Natural killer cell (primary cell): ENCODE data around the gene RLN3. TPM values are rescaled to one million over a fixed set of nuclear protein-coding genes. Genes with fewer than 3 reads are reported as not detected.
"Not testable (repeated sequence)": the region's sequence is repeated elsewhere in the genome, so short reads cannot be mapped to it uniquely, and the experiment has no call there.

Source experiments
- ATAC-seq, 3 donors: fragments of 150-1000 bp in 2 of 3; fragments of 200-7000 bp in 1 of 3; cut with Tn5 transposase; 1 replicate in 1 of 3; 2 replicates in 2 of 3; pipeline ENCODE4 v1.10.0; 2021; ENCODE audit warnings: mild to moderate bottlenecking in 2 of 3, moderate library complexity in 2 of 3
- DNase-seq, 2 donors: peaks; one replicate each; pipeline versions ENCODE4 v3.0.0 to v3.0.0-alpha.2; 2013 to 2021; ENCODE audit warnings: mixed read lengths in 1 of 2
- H3K27ac ChIP-seq: one replicate; pipeline ENCODE4 v1.5.1; 2013; ENCODE audit warnings: mild to moderate bottlenecking, low read length
- H3K27me3 ChIP-seq: one replicate; pipeline ENCODE4 v1.6.1; 2013; ENCODE audit warnings: low read length; ENCODE audit not compliant: control insufficient read depth, insufficient read depth
- H3K36me3 ChIP-seq: one replicate; pipeline ENCODE4 v1.6.1; 2013; ENCODE audit warnings: low read length; ENCODE audit not compliant: control insufficient read depth, insufficient read depth
- H3K4me1 ChIP-seq: one replicate; pipeline ENCODE4 v1.6.1; 2013; ENCODE audit warnings: low read length; ENCODE audit not compliant: control insufficient read depth, insufficient read depth
- H3K4me3 ChIP-seq: one replicate; pipeline ENCODE4 v1.5.1; 2013; ENCODE audit warnings: low read length
- H3K9me3 ChIP-seq: one replicate; pipeline ENCODE4 v1.6.1; 2013; ENCODE audit warnings: low read length; ENCODE audit not compliant: control insufficient read depth, insufficient read depth
- H3K27ac Mint-ChIP-seq, 2 donors: one replicate each; pipeline ENCODE4 v1.8.0; 2022; ENCODE audit warnings: mild to moderate bottlenecking in 2 of 2, mixed read lengths in 2 of 2, moderate library complexity in 1 of 2
- H3K27me3 Mint-ChIP-seq, 2 donors: one replicate each; pipeline ENCODE4 v1.8.0; 2022; ENCODE audit warnings: low read depth in 2 of 2, mixed read lengths in 2 of 2
- H3K36me3 Mint-ChIP-seq: one replicate; pipeline ENCODE4 v1.8.0; 2022; ENCODE audit warnings: mixed read lengths
- H3K4me1 Mint-ChIP-seq, 2 donors: one replicate each; pipeline ENCODE4 v1.8.0; 2022; ENCODE audit warnings: mixed read lengths in 2 of 2
- H3K4me3 Mint-ChIP-seq: one replicate; pipeline ENCODE4 v1.8.0; 2022; ENCODE audit warnings: mild to moderate bottlenecking, moderate library complexity, mixed read lengths
- H3K9me3 Mint-ChIP-seq, 2 donors: one replicate each; pipeline ENCODE4 v1.8.0; 2022; ENCODE audit warnings: mixed read lengths in 2 of 2
- CTCF ChIP-seq: fragments of 200-600 bp; IDR thresholded peaks from one replicate; pipeline ENCODE4 v1.8.0; 2022; ENCODE audit warnings: antibody characterized with exemption
- WGBS: methylation state at CpG from one replicate; pipeline ENCODE4 v1.1.7; 2013; ENCODE audit warnings: missing lambda C conversion rate; ENCODE audit not compliant: insufficient coverage; 5-methylcytosine and 5-hydroxymethylcytosine counted together
- intact Hi-C: fragments of 100-400 bp; cut with micrococcal nuclease; formaldehyde crosslinking; loops from one replicate; pipeline ENCODE4 v1.14.2; 2022
- total RNA-seq, 4 donors: library from RNA; stranded (reverse); fragments of 120-200 nt in 1 of 4; gene quantifications; one replicate each; pipeline versions ENCODE4 v1.2.3 to v1.2.4, GENCODE V29; 2013 to 2022

The RLN3 gene
- total RNA-seq, 3 donors from 2014 or later (not counting 1 experiment from before 2014, with no cell fraction given): not detected

GRCh38 chr19:14021474-14021873 is 6.5 kb upstream of the RLN3 start:
- H3K4me3 ChIP-seq: no peak overlapping the region
- intact Hi-C loops: no loop called here
- no peak overlapping the region for H3K4me3 Mint-ChIP-seq
- H3K9me3 Mint-ChIP-seq: no peaks in the 10 kb centered on the region
- ATAC-seq (no peak), DNase-seq (no peak)
- no peaks in the 10 kb centered on the region for H3K27me3 Mint-ChIP-seq
- WGBS: 73% methylated on average over 5 of the region's 5 CpGs
- peaks cover 11% of the 10 kb centered on the region for H3K4me1 ChIP-seq
- no peak for TF ChIP-seq CTCF
- no peaks in the 10 kb centered on the region for H3K36me3 Mint-ChIP-seq
- no peak overlapping the region for H3K27ac ChIP-seq
- H3K27ac Mint-ChIP-seq: no peak overlapping the region
- H3K36me3 ChIP-seq: no peaks in the 10 kb centered on the region
- no peaks in the 10 kb centered on the region for H3K27me3 ChIP-seq
- H3K9me3 ChIP-seq: no peaks in the 10 kb centered on the region
- H3K4me1 Mint-ChIP-seq: peaks cover 5 to 7% of the 10 kb centered on the region in 2 donors

- WGBS: 89% methylated on average over 4 of the region's 4 CpGs
- no peak for ATAC-seq
- no peak for TF ChIP-seq CTCF
- intact Hi-C loops: no loop called here
- Mint-ChIP-seq H3K9me3 (no peaks in the 10 kb centered on the region), H3K4me3 (no peak overlapping the region), H3K36me3 (no peaks in the 10 kb centered on the region), H3K27ac (no peak overlapping the region), H3K4me1 (peaks cover 5 to 7% of the 10 kb centered on the region in 2 donors), H3K27me3 (no peaks in the 10 kb centered on the region)
- H3K27me3 ChIP-seq: no peaks in the 10 kb centered on the region
- no peaks in the 10 kb centered on the region for H3K36me3 ChIP-seq
- peaks cover 11% of the 10 kb centered on the region for H3K4me1 ChIP-seq
- no peak overlapping the region for H3K27ac ChIP-seq
- DNase-seq: no peak
- no peaks in the 10 kb centered on the region for H3K9me3 ChIP-seq
- H3K4me3 ChIP-seq: no peak overlapping the region
Observed at GRCh38 chr19:14022469-14022868, 5.5 kb upstream of the RLN3 start.

- Histone ChIP-seq H3K9me3 (no peaks in the 10 kb centered on the region), H3K27ac (no peak overlapping the region), H3K4me1 (peaks cover 11% of the 10 kb centered on the region), H3K4me3 (no peak overlapping the region), H3K36me3 (no peaks in the 10 kb centered on the region), H3K27me3 (no peaks in the 10 kb centered on the region)
- peak overlapping the region; percentile 1 for H3K4me3 Mint-ChIP-seq
- no peaks in the 10 kb centered on the region for H3K9me3 Mint-ChIP-seq
- DNase-seq: peak in 1 of 2 donors; percentile 41
- H3K4me1 Mint-ChIP-seq: peaks cover 5 to 12% of the 10 kb centered on the region in 2 donors
- WGBS: 62% methylated on average over 8 of the region's 9 CpGs
- H3K27me3 Mint-ChIP-seq: no peaks in the 10 kb centered on the region
- no peak for TF ChIP-seq CTCF
- H3K27ac Mint-ChIP-seq: peak overlapping the region in 1 of 2 donors; percentile 61
- no peaks in the 10 kb centered on the region for H3K36me3 Mint-ChIP-seq
- no peak for ATAC-seq
- intact Hi-C loops: no loop called here
Observed at GRCh38 chr19:14023404-14024235, 4.3 kb upstream of the RLN3 start.

GRCh38 chr19:14026652-14027192 is 1.2 kb upstream of the RLN3 start:
- H3K36me3 Mint-ChIP-seq, H3K4me3 ChIP-seq, DNase-seq, ATAC-seq, H3K27ac Mint-ChIP-seq, H3K4me3 Mint-ChIP-seq, intact Hi-C loops, H3K36me3 ChIP-seq, H3K9me3 ChIP-seq, H3K9me3 Mint-ChIP-seq, H3K27me3 Mint-ChIP-seq, H3K27me3 ChIP-seq, H3K27ac ChIP-seq: not testable (repeated sequence)
- peaks cover 15 to 32% of the 10 kb centered on the region in 2 donors for H3K4me1 Mint-ChIP-seq
- 95% methylated on average over 4 of the region's 5 CpGs for WGBS
- peaks cover 20% of the 10 kb centered on the region for H3K4me1 ChIP-seq
